ENCODE data around the gene CADPS.

The CADPS gene

DNA sequence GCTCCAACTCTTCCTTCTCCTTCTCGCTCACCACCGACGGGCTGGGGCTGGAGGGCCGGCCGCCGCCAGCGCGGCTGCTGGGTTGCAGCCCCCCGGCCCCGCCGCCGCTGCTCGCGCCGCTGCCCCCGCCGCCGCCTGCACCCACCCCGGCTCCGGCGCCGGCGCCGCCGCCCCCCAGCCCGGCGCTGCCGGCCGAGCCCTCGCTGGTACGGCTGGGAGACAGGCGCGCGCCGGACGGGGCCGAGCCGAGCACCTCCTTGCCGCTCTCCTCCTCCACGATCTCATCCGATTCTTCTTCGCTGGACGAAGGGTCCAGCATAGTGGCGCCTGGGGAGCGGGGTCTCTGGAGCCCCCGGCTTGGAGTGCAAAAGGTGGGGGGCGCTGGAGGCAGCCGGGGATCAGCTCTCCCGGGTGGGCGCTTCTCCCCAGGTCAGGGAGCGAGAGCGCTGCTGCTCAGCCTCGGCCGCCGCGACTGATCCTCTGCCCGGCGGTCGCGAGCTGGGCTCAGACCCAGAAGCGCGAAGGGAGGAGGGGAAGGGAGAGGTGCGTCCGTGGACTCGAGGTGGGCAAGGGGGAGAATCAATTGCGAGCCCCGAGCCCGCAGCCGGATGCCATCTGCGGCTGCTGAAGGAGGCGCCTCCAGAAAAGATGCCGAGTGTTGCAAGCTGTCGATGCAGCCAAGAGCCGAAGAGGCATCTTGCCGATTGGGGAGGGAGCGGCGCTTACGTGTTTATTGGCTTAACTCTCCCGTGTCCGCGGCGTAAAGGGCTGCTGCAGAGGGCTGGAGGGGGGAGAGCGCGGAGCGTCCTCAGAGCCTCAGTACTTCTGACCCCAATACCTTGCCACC is at the start of gene CADPS:
CADPS (minus strand) TSS at position 706 of the 847 bp plus-strand sequence; CDS start at position 319, 387 bp downstream.
- no peak for DNase-seq

DNA sequence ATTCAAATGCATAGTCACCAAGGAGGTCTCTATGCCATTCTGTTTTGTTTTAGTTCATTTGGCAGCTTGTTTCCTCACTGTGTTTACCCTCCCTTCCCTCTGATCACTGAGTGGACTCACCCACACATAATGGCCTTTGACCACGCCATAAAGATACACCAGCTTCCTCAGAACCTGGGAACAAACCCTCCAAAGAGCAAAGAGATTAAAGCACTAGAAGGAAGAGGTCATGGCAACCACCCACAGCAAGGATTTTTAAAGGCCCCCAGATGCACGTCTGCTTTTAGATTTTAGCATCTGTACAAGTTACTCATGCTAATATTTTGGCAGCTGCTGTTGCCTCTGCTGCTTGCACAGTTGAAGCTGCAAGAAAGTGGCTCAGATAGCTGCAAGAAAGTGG is 47.9 kb upstream of the CADPS start:
- no peak for DNase-seq

DNA sequence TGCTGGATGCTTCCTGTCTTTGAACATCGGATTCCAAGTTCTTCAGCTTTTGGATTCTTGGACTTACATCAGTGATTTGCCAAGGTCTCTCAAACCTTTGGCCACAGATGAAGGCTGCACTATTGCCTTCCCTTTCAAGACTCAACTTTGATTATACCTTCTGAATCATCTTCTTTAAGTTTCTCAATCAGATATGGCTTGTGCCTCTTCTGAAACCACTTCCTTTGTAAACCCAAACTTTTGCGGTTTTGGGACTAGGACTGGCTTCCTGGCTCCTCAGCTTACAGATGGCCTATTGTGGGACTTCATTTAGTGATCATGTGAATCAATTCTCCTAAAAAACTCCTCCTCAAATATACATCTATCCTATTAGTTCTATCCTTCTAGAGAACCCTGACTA is 47.1 kb upstream of the CADPS start:
- DNase-seq = no peak

DNA sequence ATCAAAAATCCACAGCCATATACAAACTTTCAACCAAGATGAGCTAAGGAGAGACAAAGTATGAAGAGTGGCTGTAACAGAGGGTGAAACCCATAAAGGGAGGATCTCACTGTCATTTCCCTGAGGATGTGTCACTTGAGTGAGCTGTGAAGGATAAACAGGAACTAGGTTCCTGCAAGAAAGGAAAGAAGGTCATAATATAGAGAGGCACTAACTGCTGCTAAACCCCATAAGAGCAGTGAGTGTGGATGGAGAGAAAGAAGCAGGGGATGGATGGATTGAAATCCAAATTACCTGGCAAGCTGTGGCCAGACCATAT is 45.2 kb upstream of the CADPS start:
- DNase-seq = no peak

DNA sequence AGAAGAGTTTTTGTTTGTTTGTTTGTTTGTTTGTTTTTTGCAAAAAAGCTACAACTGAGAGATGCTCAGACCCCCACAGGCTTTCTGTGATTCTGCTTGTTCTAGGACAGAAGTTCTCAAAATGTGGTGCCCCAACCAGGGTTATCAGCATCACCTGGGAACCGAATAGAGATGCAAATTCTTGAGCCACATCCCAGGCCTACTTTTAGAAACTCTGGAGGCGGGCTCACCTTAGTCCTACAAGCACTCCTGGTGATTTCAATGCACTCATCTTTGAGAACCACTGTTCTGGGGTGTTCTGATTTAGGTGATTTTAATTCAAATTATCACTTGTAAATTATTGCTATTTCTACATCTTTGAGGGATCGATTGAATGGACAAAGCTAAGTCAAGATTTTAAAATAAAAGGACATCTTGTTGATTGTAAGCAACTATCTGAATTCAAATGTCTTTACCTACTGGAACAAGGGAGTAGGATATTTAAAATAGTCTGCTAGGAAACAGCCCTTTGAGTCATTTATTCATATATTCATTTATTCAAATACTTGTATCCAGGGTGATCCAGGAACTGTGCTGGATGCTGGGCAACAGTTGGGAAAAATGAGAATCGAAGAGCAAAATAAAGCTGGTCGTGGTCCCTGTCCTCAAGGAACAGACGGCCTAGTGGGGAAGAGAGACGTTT is 44.7 kb upstream of the CADPS start:
- no peak for DNase-seq

DNA sequence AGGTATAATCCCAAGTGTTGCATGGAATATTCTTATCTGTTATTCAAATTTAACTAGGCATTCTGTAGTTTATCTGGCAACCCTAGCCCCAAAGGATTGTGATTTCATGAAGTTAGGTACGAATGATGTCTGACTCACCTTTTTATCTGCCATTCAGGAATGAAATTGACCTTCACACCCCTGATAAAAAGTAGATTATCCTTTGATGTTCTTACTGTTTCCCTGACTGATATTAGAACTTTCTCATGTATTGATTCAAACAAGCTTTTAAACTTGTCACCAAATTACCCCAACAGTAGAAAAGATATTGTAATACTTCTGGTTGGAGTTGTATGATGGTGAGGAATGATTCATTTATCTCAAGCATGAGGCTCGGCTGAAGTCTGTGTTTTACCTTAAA is 43.6 kb upstream of the CADPS start:
- DNase-seq = no peak

DNA sequence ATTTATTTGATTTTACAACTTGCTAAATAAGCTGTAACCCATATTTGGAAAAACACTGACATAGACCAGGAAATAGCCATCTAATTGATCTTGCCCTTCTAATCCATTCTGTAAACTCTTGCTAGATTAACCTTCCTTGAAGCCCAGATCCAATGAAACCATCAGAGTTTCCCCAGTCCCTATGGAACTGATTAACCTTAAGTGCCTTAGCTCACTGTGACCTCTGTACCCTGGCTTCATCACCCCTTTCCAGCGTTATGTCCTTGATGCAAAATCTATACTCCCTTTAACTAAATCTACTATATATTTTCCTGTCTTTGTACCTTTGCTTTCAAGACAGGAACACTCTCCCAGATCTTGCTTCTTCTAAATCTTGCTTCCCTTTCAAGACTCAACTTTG is 42.9 kb upstream of the CADPS start:
- DNase-seq = no peak

DNA sequence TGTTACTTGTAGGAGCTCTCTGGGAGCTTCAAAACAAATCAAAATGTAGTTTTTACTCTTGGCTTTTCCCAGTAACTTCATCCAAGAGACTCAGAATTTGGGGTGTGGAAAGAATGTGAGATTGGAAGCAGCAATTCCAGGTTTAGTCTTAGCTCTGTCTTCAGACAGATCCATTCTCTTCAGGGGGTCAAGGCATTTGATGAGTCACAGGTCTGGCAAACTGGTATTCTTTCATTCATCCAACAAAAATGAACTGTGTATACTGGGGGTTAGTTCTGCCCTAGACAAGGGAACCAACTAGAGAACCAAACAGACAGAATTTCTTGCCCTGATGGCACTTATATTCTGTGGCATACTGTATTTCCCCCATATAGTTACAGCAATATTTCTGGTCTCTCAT is 36.3 kb upstream of the CADPS start:
- no peak for DNase-seq

DNA sequence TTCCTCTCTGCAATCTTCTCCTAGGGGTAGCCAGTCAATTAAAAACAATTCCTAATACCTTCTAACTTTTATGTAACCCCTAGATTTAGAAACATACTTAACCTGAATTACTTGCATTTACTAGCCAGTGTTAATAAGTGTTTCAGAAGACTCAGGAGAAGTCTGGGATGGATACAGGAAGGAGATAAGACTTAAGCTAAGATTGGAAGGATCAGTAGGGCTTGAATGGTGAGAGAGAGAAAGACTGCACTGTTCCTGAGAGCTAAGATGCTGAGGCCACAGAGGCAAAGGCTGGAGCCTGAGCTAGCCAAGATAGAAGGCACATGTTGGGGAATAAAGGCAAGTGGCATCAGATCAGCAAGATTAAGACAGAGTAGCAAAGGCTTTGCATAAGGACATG is 30.1 kb upstream of the CADPS start:
- no peak for DNase-seq

DNA sequence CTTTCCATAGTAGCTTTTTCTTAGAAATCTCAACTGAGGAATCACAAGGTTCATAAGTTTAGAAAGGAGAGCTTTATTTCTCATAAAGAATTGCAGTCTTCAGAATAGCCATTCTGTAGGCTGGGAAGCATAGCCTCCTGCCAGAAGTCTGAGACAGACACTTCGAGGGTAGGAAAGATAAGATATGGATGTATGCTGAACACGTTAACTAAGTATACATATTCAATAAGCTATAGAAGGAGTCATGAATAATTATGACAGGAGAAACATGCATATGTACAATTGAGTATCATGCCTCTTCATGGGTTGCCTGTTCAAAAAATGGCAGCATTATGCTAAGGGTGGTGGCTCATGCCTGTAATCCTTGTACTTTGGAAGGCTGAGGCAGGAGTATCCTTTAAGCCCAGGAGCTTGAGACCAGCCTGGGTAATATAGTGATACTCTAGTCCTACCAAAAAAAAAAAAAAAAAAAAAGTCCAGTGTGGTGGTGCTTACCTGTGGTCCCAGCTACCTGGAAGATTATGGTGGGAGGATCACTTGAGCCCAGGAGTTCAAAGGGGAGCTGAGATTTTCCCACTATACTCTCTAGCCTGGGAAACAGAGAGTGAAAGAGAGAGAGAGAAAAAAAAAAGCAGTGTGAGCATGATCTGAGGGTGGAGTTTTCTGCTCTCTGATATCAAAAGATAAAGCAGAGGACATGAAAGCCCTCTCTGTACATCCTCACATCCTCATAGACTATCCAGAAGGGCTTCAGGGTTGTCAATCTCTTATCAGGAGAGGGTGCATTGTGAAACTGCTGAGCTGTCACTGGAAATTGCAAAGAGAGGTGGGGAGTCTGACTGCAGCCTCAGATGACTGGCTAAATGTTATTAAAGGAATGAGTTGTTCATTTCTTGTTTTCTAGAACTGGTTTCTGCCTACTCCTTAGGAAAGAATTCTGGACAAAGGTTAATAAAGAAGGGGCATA is 23.6 kb upstream of the CADPS start:
- no peak for DNase-seq

DNA sequence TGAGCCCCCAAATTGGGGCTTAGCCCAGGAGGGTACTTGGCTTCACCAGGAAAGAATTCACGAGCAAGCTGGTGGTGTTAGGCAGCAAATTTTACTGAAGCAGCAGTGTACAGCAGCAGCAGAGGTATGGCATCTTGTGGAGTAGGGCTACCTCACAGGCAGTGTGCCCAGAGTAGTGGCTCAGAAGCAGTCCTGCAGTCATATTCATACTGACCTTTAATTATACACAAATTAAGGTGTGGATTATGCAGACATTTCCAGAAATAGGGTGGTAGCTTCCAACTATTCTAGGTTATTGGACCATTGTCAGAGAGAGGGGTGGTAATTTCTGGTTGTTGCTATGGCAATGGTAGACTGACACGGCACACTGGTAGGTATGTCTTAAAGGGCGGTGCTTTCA is 20.7 kb upstream of the CADPS start:
- no peak for DNase-seq

DNA sequence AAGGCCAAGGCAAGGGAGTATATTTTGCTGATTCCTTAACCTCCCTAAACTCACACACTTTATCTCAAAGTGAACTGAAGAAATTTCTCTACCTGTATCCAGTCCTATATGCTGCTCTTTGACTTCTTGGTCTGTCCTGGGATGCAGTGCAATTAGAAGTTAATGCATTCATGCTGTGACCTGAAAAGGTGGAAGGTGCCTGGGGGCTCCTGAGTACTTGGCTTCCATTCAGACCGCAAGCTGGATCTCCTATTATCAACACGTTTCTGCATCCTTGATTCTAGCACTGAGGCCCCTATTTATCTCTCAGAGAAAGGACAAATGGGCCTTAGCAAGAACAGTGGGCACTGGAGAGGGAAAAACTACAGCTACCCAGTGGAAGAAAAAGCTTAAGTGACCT is 17.7 kb upstream of the CADPS start:
- no peak for DNase-seq

DNA sequence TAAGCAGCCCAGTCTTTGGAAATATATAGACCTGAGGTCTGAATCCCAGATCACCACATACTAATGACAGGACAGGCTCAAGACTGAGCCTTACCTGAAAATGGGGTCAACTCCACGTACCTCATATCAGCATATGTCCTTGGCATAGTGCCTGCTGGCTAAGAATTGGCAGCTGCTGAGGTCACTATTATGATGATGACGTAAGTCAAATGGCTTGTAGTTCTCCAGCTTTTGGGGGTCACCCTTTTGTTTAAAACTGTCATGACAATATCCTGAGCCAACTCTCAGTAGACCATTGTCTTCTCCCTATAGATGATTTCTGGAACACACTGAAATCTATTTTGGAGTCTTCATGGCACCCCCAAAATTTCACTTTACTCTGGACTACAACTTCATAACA is 16.8 kb upstream of the CADPS start:
- no peak for DNase-seq

DNA sequence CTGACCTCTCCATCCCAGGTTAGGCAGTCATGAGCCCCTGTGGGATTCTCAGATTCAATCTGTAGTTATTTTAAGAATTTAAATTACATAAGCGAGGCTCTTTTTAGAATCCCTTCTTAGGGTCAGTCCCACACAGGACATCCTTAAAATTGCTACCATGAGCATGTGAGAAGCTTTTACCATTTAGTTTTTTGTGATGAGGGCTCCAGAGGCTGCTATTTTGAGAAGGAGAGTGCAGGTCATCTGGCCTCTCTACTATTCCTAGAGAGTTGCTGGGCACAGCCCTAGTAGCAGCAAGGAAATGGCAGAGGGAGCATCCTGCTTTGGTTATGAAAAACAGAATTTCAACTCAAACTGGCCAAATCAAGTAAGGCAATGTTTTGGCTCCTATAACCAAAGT is 13.6 kb upstream of the CADPS start:
- DNase-seq = no peak

DNA sequence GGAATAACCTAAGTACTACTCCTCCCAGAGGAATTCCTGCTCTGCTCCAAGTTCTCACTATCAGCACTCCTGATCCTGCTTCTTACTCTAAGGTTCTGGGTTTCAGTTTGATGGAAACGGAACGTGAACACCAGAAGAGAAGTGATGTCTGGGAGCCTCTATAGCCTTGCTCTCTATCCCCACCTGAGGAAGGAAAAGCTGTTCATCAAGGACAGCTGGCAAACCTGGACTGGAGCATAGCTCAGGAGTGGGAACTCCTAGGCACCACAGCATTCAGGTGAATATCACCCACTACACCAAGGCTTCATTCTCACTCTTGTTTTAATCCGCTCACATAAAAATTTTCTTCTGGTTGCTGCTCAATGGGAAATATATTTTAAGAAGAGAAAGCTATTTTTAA is 13.0 kb upstream of the CADPS start:
- DNase-seq = no peak

DNA sequence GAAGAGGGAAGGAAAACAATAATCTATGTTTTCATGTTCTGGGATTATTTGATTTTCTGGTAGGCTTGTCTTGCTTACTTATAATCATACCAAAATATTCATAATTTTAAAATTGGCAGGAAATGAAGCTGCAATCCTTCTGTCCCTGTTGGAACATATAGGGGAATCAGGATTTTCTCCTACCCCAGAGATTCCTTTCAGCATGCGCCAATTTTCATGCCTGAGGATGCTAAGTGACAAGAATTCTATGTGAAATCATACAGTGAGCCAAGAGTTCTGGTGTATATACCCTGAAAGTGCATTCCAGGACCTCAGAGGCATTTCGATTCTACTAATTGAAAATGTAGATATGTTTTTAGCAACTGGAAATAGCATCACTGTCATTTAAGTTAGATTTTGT is 9.9 kb upstream of the CADPS start:
- no peak for DNase-seq

DNA sequence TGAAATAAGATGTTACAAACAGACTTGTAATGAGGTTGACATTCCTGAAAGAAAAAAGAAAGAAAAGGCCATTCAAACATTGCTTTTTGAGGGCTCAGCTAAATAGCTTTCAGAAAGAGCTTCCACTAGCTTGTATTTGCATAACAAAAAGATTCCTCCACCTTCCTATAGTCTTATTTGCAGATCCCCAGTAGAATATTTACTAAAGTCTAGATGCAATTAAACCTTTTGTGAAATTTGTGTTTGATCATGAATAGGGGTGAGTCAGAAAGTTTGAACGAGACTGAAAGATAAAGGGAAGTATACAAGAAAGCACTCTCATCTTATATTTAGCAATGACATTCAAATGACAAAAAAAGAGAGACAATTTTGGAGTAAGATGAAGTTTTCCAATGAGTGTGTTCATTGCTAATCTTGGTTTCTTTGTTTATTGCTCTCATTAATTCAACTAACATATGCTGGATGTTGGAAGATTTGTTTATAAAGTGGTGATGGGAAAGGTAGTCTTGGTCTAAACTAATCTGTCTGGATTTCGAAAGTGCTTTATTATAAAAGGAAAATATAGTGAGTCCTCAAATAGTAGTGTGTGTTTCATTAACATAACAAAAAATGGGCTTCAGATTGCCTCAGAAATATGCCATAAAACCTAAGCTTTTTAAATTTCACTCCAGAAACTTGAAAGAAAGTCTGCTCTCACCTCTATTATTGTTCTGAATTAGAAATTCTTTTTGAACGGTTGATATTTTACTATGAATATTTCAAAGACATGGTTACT is 9.1 kb upstream of the CADPS start:
- DNase-seq = no peak

DNA sequence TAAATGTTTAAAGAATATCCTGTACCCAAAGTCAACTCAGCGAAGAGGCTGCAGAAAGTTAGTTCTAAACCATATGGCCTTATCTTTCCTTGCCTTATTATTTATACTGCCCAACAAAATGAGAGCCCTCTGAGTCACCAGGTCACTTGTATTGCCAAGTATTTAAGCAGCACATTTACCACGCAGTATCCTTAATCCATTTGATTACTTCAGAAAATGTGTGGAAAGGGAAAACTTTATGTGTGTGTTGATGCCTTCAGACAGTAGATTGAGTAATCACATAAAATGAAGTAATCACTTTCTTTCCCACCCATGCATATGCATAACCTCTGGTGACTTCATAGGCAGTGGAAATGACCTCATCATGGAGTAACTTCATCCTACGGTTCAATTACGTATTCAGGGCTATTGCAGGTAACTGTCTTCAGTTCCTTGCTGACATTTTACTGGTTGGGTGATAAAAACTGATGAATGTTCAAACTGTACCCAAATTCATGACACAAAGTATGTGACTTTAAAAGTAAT is 7.5 kb upstream of the CADPS start:
- DNase-seq = no peak

DNA sequence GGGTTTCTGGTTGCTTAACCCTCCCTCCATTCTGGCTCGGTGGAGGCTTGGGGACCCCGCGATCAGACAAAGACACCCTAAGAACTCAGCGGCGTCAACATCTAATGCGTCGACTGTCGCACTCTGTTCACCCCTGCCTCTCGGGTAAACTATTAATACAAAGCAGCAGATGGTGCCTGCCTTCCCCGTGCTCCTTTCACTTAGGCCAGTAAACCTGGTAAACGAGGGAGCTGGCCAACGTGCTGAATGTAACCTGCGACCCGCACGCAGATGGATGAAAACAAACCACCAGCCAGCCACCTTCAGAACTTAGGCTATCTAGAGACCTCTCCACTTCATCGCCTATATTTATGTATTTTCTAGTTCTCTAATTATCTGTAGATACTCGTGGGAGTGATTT is 848 bp upstream of the CADPS start:
- DNase-seq = no peak

DNA sequence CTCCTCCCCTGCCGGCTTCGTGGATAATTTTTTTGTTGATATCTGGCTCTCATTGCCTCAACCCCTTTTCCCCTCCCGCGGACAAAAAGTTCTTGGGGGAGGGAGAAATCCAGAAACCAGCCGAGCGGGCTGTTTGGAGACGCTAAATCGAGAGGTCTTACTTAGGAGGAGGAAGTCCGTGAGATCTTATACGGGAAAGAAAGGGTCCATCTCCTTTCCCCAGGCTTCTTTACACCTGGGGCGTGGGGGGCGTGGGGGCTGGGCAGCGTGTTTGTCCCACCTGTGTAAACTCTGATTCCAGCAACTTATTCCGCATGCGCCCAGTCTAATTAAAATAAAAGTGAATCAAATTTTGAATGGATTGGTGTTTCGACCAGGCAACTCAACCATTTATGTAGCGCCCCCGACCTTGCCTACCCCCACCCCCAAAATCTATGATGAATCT is 364 bp upstream of the CADPS start:
- no peak for DNase-seq

DNA sequence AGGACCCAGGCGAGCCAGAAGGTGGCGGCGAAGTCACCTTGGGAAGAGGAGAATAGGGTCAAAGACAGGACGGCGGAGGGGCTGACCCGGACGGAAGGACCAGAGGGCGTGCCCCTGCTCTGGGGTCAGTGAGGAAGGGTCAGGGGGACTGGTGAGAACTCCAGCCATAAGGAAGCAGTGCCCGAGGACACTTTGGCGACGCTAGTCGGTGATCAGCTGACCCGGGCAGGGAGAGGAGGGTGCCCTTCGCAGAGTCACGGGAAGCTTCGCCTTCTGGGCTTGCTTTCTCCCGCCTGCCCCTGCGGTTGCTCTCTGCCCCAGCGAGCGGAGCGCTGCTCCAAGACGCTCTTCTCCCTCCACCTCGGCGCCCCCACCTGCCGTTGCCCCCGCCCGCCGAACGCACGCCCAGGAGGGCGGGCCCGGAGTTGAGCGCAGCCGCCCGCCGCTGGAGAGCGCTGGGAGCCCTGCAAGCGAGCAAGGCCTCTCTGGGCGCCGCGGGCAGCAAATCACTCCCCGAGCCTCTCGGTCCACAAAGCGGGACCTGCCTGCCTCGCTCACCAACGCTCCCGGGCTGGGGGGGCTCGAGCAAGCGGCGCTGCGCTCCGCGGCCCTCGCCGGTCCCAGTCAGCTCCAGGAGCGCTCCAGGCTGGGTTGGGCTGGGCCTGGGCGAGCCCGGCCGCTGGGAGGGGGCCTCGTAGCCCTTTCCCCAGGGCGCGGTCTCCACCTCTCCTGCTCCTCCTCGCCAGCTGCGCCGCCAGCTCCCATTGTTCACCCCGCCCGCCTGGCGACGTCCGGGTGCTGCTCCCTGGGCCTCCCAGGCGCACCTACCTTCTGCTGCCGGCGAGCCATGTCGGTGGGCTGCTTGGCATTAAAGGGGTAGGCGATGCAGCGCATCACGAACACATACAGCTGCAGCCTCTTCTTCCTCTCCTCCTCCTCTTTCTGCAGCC is 1.2 kb downstream of the CADPS start:
- no peak for DNase-seq

DNA sequence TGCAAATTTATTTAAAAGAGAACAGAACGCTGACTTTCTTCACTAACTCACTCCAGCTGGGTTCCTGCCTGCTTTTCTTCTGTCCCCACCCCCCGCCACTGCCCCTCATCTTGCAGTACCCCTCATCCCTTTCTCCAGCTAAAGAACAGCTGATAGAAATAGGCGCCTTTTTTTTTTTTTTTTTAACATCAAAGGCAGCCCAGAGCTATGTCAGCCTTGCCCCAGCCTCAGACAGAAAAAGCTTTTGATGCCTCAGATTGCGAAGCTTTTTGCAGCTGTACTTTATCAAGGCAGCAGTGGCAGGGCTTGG is 1.8 kb downstream of the CADPS start:
- no peak for DNase-seq

All from activated CD8-positive, alpha-beta memory T cell treated with anti-CD3 and anti-CD28 coated beads for 24 hours (primary cell).